Right atrium auricular region (tissue), 2 donors: ENCODE measurements around the gene GRIFIN. TPM values are rescaled to one million over a fixed set of nuclear protein-coding genes. Genes with fewer than 3 reads are reported as not detected.

ENCODE experiments used
- DNase-seq: peaks from one replicate; pipeline ENCODE4 v3.0.0-alpha.2; 2019; ENCODE audit warnings: low spot score
- H3K27ac ChIP-seq, 2 donors: fragments of 200-600 bp; sonication (generic); 1 replicate in 1 of 2; 2 replicates in 1 of 2; pipeline ENCODE4 v1.5.1; 2016 to 2019
- H3K27me3 ChIP-seq, 2 donors: fragments of 200-600 bp; sonication (generic); one replicate each; pipeline versions ENCODE4 v1.5.1 to v1.6.0; 2017 to 2019
- H3K36me3 ChIP-seq: fragments of 200-600 bp; sonication (generic); one replicate; pipeline ENCODE4 v1.5.1; 2016
- H3K4me1 ChIP-seq, 2 donors: fragments of 200-600 bp; sonication (generic); one replicate each; pipeline versions ENCODE4 v1.5.1 to v1.6.0; 2017 to 2019
- H3K4me3 ChIP-seq, 2 donors: fragments of 200-600 bp; sonication (generic); 1 replicate in 1 of 2; 2 replicates in 1 of 2; pipeline ENCODE4 v1.5.1; 2017 to 2019; ENCODE audit warnings: mild to moderate bottlenecking in 1 of 2, moderate library complexity in 1 of 2
- H3K9me3 ChIP-seq, 2 donors: fragments of 200-600 bp; sonication (generic); one replicate each; pipeline ENCODE4 v1.5.1; 2019
- CTCF ChIP-seq, 2 donors: fragments of 200-600 bp; sonication (generic); IDR thresholded peaks; one replicate each; pipeline ENCODE4 v1.5.1; 2019; ENCODE audit warnings: antibody characterized with exemption in 2 of 2
- total RNA-seq, 2 donors: library from RNA; depleted of rRNA; stranded (reverse); fragments of >200 nt; gene quantifications; one replicate each; pipeline ENCODE4 v1.1.0, GENCODE V29; 2016

Gene GRIFIN
- total RNA-seq, 2 donors from 2014 or later = not detected

- no peaks in the 10 kb centered on the region for H3K27me3 ChIP-seq
- peaks cover 0 to 19% of the 10 kb centered on the region in 2 donors for H3K4me1 ChIP-seq
- no peak overlapping the region for H3K4me3 ChIP-seq
- DNase-seq = no peak
- H3K27ac ChIP-seq = no peak overlapping the region
- H3K36me3 ChIP-seq = no peaks in the 10 kb centered on the region
- H3K9me3 ChIP-seq = no peaks in the 10 kb centered on the region
- no peak for TF ChIP-seq CTCF (IDR thresholded peaks at IDR 0.05)
Observed at GRCh38 chr7:2468227-2468626, 8.0 kb downstream of the GRIFIN start.

- H3K4me3 ChIP-seq = no peak overlapping the region
- H3K27me3 ChIP-seq = no peaks in the 10 kb centered on the region
- no peak for TF ChIP-seq CTCF (IDR thresholded peaks at IDR 0.05)
- peaks cover 0 to 16% of the 10 kb centered on the region in 2 donors for H3K4me1 ChIP-seq
- H3K27ac ChIP-seq = no peak overlapping the region
- H3K9me3 ChIP-seq = no peaks in the 10 kb centered on the region
- no peak for DNase-seq
- H3K36me3 ChIP-seq = no peaks in the 10 kb centered on the region
Observed at GRCh38 chr7:2466675-2467074, 9.5 kb downstream of the GRIFIN start.

- no peak for DNase-seq
- no peak for TF ChIP-seq CTCF (IDR thresholded peaks at IDR 0.05)
- no peak overlapping the region for H3K27ac ChIP-seq
Observed at GRCh38 chr7:2465928-2466327, 10.3 kb downstream of the GRIFIN start.

GRCh38 chr7:2462731-2463130 is 13.5 kb downstream of the GRIFIN start:
- Histone ChIP-seq H3K36me3 (no peaks in the 10 kb centered on the region), H3K4me1 (no peaks in the 10 kb centered on the region), H3K9me3 (no peaks in the 10 kb centered on the region), H3K27ac (no peak overlapping the region), H3K4me3 (no peak overlapping the region), H3K27me3 (no peaks in the 10 kb centered on the region)
- DNase-seq = no peak
- no peak for TF ChIP-seq CTCF (IDR thresholded peaks at IDR 0.05)

More at GRCh38 chr7:2465928-2466327, 10.3 kb downstream of the GRIFIN start:
- Histone ChIP-seq H3K4me1 (peaks cover 0 to 9% of the 10 kb centered on the region in 2 donors), H3K9me3 (no peaks in the 10 kb centered on the region), H3K27me3 (no peaks in the 10 kb centered on the region), H3K36me3 (no peaks in the 10 kb centered on the region), H3K4me3 (no peak overlapping the region)

- Histone ChIP-seq H3K4me3 (no peak overlapping the region), H3K9me3 (no peaks in the 10 kb centered on the region), H3K36me3 (no peaks in the 10 kb centered on the region), H3K27ac (no peak overlapping the region), H3K27me3 (no peaks in the 10 kb centered on the region), H3K4me1 (no peaks in the 10 kb centered on the region)
- TF ChIP-seq CTCF (IDR thresholded peaks at IDR 0.05) = no peak
- no peak for DNase-seq
Observed at GRCh38 chr7:2461268-2462026, 14.8 kb downstream of the GRIFIN start.

GRCh38 chr7:2460641-2461040 is 15.6 kb downstream of the GRIFIN start:
- Histone ChIP-seq H3K9me3 (no peaks in the 10 kb centered on the region), H3K4me3 (no peak overlapping the region), H3K4me1 (no peaks in the 10 kb centered on the region), H3K27me3 (no peaks in the 10 kb centered on the region), H3K36me3 (no peaks in the 10 kb centered on the region), H3K27ac (no peak overlapping the region)
- no peak for DNase-seq
- TF ChIP-seq CTCF (IDR thresholded peaks at IDR 0.05) = no peak
